CD4-positive, alpha-beta T cell (primary cell): ENCODE results near the gene DUOXA1. TPM values are rescaled to one million over a fixed set of nuclear protein-coding genes. Genes with fewer than 3 reads are reported as not detected.

Source experiments
- ATAC-seq: fragments of 200-7000 bp; cut with Tn5 transposase; one replicate; pipeline ENCODE4 v1.10.0; 2022; ENCODE audit warnings: mild to moderate bottlenecking; ENCODE audit not compliant: poor library complexity
- CTCF ChIA-PET: fragments of 350-600 bp; sonication (Branson Sonifier 250); formaldehyde crosslinking; loops from one replicate; lab custom pipeline; 2021; ENCODE audit warnings: antibody characterized with exemption, inconsistent platforms; lab: Charles Lee
- POLR2A ChIA-PET: fragments of 350-600 bp; sonication (Branson Sonifier 250); formaldehyde crosslinking; loops from one replicate; lab custom pipeline; 2021; ENCODE audit warnings: antibody characterized with exemption, inconsistent platforms; lab: Charles Lee
- DNase-seq, 14 experiments: peaks; one replicate each; pipeline ENCODE4 v3.0.0-alpha.2; 2013 to 2020; ENCODE audit warnings: mixed read lengths in 2 of 14
- H3K27ac ChIP-seq, 2 donors: one replicate each; pipeline versions ENCODE4 v1.5.1 to v1.7.0; 2013; ENCODE audit warnings: low read length in 2 of 2, low read depth in 1 of 2, mild to moderate bottlenecking in 1 of 2
- H3K27me3 ChIP-seq, 2 experiments: 1 replicate in 1 of 2; 2 replicates in 1 of 2; pipeline versions ENCODE4 v1.6.1 to v1.7.0; 2013; ENCODE audit warnings: low read length in 2 of 2, control low read depth in 1 of 2, mild to moderate bottlenecking in 1 of 2, moderate library complexity in 1 of 2; ENCODE audit not compliant: insufficient read depth in 2 of 2, control insufficient read depth in 1 of 2
- H3K36me3 ChIP-seq: one replicate; pipeline ENCODE4 v1.6.1; 2013; ENCODE audit warnings: low read length, control low read depth; ENCODE audit not compliant: insufficient read depth
- H3K4me1 ChIP-seq: one replicate; pipeline ENCODE4 v1.6.1; 2013; ENCODE audit warnings: low read length, control low read depth; ENCODE audit not compliant: insufficient read depth
- H3K4me3 ChIP-seq: one replicate; pipeline ENCODE4 v1.5.1; 2013; ENCODE audit warnings: mild to moderate bottlenecking, low read length, moderate library complexity
- H3K9me3 ChIP-seq, 2 experiments: 1 replicate in 1 of 2; 2 replicates in 1 of 2; pipeline versions ENCODE4 v1.6.1 to v1.7.0; 2013; ENCODE audit warnings: low read length in 2 of 2, mild to moderate bottlenecking in 2 of 2, control low read depth in 1 of 2, moderate library complexity in 1 of 2; ENCODE audit not compliant: control insufficient read depth in 1 of 2, insufficient read depth in 1 of 2
- H3K27ac Mint-ChIP-seq: one replicate; pipeline ENCODE4 v1.8.0; 2020; ENCODE audit warnings: mixed read lengths
- H3K27me3 Mint-ChIP-seq: one replicate; pipeline ENCODE4 v1.8.0; 2021; ENCODE audit warnings: mixed read lengths
- H3K36me3 Mint-ChIP-seq: one replicate; pipeline ENCODE4 v1.8.0; 2021; ENCODE audit warnings: low read depth, mixed read lengths
- H3K4me1 Mint-ChIP-seq: one replicate; pipeline ENCODE4 v1.8.0; 2021; ENCODE audit warnings: low read depth, mixed read lengths
- H3K4me3 Mint-ChIP-seq: one replicate; pipeline ENCODE4 v1.8.0; 2020; ENCODE audit warnings: mild to moderate bottlenecking, mixed read lengths
- H3K9me3 Mint-ChIP-seq: one replicate; pipeline ENCODE4 v1.8.0; 2020; ENCODE audit warnings: mixed read lengths
- CTCF ChIP-seq: fragments of 200-600 bp; IDR thresholded peaks from one replicate; pipeline ENCODE4 v1.8.0; 2022; ENCODE audit warnings: antibody characterized with exemption, mild to moderate bottlenecking
- intact Hi-C, 2 experiments: fragments of 100-400 bp; cut with DNase I in 1 of 2; cut with micrococcal nuclease in 1 of 2; formaldehyde crosslinking; loops; one replicate each; pipeline versions ENCODE4 v1.15.1 to v1.9.0; 2023 to 2025; cut with DNase I, micrococcal nuclease
- total RNA-seq, 174 experiments: library from RNA in 2 of 174; stranded (reverse) in 2 of 174; gene quantifications; one replicate each; pipeline ENCODE4 v1.2.3 and lab custom pipeline; 2021 to 2026

DUOXA1 gene
- total RNA-seq, 2 experiments from 2014 or later: 0.44 to 1.0 TPM

- H3K4me3 ChIP-seq: no peak overlapping the region
- ChIA-PET CTCF (no interaction called here), POLR2A (no interaction called here)
- H3K27me3 ChIP-seq: peaks cover 0 to 10% of the 10 kb centered on the region in 2 experiments
- H3K4me1 ChIP-seq: no peaks in the 10 kb centered on the region
- TF ChIP-seq CTCF: no peak
- H3K27ac Mint-ChIP-seq: no peak overlapping the region
- ATAC-seq (no peak), DNase-seq (no peak)
- H3K4me3 Mint-ChIP-seq: no peak overlapping the region
- no peaks in the 10 kb centered on the region for H3K36me3 ChIP-seq
- H3K9me3 ChIP-seq: no peaks in the 10 kb centered on the region
- no peak overlapping the region for H3K27ac ChIP-seq
- H3K27me3 Mint-ChIP-seq: peaks cover 13% of the 10 kb centered on the region
- H3K4me1 Mint-ChIP-seq: no peaks in the 10 kb centered on the region
- no peaks in the 10 kb centered on the region for H3K9me3 Mint-ChIP-seq
- intact Hi-C loops: no loop called here
- no peaks in the 10 kb centered on the region for H3K36me3 Mint-ChIP-seq
These were observed 35.3 kb downstream of the DUOXA1 start for GRCh38 chr15:45094358-45094730.

- Mint-ChIP-seq H3K27me3 (peaks cover 18% of the 10 kb centered on the region), H3K36me3 (no peaks in the 10 kb centered on the region), H3K27ac (no peak overlapping the region), H3K9me3 (no peaks in the 10 kb centered on the region), H3K4me1 (no peaks in the 10 kb centered on the region), H3K4me3 (no peak overlapping the region)
- ATAC-seq: no peak
- POLR2A ChIA-PET: no interaction called here
- DNase-seq: no peak
- Histone ChIP-seq H3K4me1 (no peaks in the 10 kb centered on the region), H3K9me3 (no peaks in the 10 kb centered on the region), H3K27ac (no peak overlapping the region), H3K36me3 (no peaks in the 10 kb centered on the region), H3K27me3 (peaks cover 0 to 10% of the 10 kb centered on the region in 2 experiments), H3K4me3 (no peak overlapping the region)
- TF ChIP-seq CTCF: no peak
- CTCF ChIA-PET: interaction anchor here (2.4 kb wide), 1 partner anchor 25 kb away, joined by 5 read pairs; no protein-coding TSS in a partner anchor
- intact Hi-C loops: no loop called here
These were observed 35.9 kb downstream of the DUOXA1 start for GRCh38 chr15:45093622-45094357.

- no peak for TF ChIP-seq CTCF
- Histone ChIP-seq H3K4me3 (no peak overlapping the region), H3K9me3 (no peaks in the 10 kb centered on the region), H3K4me1 (no peaks in the 10 kb centered on the region), H3K27ac (no peak overlapping the region), H3K36me3 (no peaks in the 10 kb centered on the region), H3K27me3 (peaks cover 0 to 10% of the 10 kb centered on the region in 2 experiments)
- DNase-seq (no peak), ATAC-seq (no peak)
- POLR2A ChIA-PET: no interaction called here
- Mint-ChIP-seq H3K27me3 (peaks cover 20% of the 10 kb centered on the region), H3K4me1 (no peaks in the 10 kb centered on the region), H3K4me3 (no peak overlapping the region), H3K9me3 (no peaks in the 10 kb centered on the region), H3K27ac (no peak overlapping the region), H3K36me3 (no peaks in the 10 kb centered on the region)
- intact Hi-C loops: no loop called here
- CTCF ChIA-PET: interaction anchor here (2.4 kb wide), 1 partner anchor 25 kb away, joined by 5 read pairs; no protein-coding TSS in a partner anchor
These were observed 36.7 kb downstream of the DUOXA1 start for GRCh38 chr15:45093013-45093412.
